ENCODE data around the gene AP3S2.
"Not testable (repeated sequence)": the region's sequence is repeated elsewhere in the genome, so short reads cannot be mapped to it uniquely, and the experiment has no call there.

Gene AP3S2

GRCh38 chr15:89863918-89864317 lies 29.9 kb downstream of the AP3S2 start:
- no peak for DNase-seq

- no peak for DNase-seq
Observed at GRCh38 chr15:89860891-89861290, 32.9 kb downstream of the AP3S2 start.

DNA sequence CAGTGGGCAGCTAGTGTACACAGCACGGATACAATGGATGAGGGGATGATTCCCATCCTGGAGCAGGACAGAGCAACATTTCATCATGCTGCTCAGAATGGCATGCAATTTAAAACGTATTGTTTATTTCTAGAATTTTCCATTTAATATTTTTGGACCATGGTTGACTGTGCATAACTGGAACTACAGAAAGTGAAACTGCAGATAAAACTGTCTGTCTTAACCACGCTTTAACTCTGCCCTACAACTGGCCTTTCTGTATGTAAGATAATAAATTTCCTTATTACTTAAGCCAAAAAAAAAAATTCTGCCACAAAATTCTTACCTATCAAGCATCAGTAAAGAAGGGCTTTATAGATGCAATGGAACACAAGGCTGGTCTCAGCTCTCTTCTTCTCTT lies 33.4 kb downstream of the AP3S2 start:
- no peak for DNase-seq

- DNase-seq = no peak
Observed at GRCh38 chr15:89858661-89859458, 34.9 kb downstream of the AP3S2 start.

- no peak for DNase-seq
Observed at GRCh38 chr15:89857673-89858072, 36.1 kb downstream of the AP3S2 start.

DNA sequence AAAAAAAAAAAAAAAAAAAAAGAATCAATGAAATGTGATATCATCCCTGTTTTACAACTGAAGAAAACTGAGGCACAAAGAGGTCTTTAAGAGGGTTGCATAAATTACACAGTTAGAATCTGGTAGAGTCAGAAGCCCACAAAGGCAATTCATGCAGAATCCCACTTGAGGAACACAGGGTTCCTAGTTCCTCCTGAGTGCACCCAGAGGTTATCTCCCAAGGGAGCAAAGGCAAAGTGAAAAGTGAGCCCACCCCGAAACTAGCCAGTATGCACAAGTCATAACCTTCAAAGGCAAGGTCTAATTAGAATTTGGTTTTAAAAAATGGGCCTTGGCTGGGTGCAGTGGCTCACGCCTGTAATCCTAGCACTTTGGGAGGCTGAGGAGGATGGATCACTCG lies 37.8 kb downstream of the AP3S2 start:
- DNase-seq = no peak

GRCh38 chr15:89854863-89855262 lies 38.9 kb downstream of the AP3S2 start:
- DNase-seq = not testable (repeated sequence)

DNA sequence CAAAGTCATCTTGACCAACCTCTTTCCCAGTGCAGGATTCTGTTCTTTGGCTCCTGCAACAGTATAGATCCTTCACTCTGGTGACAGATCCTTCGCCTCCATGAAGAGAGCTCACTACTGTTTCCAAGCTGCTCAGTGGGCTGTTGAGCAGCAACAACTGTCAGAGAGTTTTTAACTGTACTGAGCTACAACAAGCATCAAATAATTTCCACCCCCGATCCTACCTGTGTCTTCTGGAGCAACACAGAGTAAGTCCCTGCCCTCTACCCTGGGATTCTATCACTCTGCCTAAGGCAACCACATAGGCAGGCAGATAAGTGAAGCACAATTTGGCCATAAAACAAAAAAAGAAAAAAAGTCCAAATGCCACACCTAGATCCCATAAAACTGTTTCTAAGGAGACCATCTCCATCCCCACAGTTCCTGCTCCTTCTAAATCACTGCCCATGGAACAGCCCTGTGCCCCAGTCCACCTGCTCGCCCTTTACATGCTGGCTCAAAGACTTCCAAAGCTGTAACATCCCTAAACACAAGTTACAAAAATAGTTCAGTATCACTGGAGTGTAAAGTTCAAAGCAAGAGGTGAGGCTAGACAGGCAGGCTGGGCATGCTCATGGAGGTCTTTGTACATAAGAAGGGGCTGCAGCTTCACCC lies 41.3 kb downstream of the AP3S2 start:
- no peak for DNase-seq

- no peak for DNase-seq
Observed at GRCh38 chr15:89851673-89852341, 42.0 kb downstream of the AP3S2 start.

- no peak for DNase-seq
Observed at GRCh38 chr15:89848970-89849292, 44.9 kb downstream of the AP3S2 start.

DNA sequence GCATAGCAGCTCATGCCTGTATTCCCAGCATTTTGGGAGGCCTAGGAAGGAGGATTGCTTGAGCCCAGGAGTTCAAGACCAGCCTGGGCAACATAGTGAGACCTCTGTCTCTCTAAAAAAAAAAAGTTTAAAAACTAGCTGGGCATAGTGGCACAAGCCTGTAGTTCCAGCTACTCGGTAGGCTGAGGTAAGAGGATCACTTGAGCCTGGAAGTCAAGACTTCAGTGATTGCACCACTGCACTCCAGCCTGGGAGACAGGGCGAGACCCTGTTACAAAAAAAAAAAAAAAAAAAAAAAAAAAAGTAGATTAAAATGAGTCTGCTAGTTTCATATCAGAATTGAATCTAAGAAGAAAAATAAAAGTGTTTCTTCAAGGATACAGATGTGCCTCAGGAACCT lies 46.7 kb downstream of the AP3S2 start:
- DNase-seq = no peak

- DNase-seq = no peak
Observed at GRCh38 chr15:89845305-89845893, 48.4 kb downstream of the AP3S2 start.

DNA sequence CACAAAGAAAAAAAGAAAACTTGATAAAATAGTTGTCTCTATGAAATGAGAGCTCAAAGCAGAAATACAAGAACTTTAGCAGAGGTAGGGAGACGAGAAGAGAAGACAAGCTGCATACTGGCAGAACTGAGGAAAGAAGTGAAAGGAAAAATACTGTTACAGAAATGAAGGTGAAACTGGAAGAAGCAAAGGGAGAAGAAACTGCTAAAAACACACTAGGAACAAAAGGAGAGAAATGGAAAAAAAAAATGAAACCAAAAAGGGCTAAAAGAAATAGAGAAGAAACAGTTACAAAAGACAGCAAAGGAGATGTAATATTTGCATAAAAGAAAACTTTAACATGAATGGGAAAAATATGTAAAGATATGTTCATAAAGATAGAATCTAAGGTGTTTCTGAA lies 51.8 kb downstream of the AP3S2 start:
- DNase-seq = no peak

GRCh38 chr15:89841306-89841705 lies 52.5 kb downstream of the AP3S2 start:
- DNase-seq = no peak

DNA sequence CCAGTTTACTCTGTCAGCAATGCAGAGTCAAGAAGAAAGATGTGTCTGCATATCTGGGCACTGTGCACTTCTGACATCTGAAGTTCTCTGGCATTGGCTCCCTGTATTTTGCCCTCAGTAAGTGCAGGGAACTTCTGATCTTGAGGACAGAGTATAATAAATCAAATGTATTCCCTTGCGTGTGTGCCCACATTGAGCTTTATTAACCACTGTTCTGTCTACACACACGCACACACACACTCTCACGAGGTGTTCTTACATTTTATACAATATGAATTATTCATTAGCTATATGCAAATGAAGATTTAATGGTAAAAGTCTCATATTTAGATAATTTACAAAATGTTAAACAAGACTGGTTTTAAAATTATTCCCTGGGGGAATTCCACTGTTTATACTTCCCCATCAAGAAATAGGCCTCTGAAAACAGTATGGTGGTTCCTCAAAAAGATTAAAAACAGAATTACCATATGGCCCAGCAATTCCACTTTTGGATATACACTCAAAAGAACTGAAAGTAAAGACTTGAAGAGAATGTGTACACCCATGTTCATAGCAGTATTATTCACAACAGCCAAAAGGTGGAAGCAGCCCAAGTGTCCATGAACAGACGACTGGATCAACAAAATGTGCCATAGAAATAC lies 54.5 kb downstream of the AP3S2 start:
- no peak for DNase-seq

DNA sequence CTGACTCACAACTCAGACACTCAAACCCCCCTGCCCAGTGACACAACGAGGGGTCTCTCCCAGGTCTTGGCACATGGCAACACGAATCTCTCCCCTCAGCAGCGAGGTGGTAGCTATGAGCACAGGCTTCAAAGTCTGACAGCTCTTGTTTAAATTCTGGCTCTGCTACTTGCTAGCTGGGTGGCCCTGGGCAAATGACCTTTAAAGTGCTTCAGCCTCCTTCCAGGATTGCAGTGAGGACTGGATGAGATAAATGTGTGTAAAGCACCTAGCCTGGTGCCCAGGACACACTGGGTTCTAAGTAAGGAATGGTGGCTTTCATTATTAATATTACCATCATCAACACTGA lies 56.0 kb downstream of the AP3S2 start:
- DNase-seq = no peak

DNA sequence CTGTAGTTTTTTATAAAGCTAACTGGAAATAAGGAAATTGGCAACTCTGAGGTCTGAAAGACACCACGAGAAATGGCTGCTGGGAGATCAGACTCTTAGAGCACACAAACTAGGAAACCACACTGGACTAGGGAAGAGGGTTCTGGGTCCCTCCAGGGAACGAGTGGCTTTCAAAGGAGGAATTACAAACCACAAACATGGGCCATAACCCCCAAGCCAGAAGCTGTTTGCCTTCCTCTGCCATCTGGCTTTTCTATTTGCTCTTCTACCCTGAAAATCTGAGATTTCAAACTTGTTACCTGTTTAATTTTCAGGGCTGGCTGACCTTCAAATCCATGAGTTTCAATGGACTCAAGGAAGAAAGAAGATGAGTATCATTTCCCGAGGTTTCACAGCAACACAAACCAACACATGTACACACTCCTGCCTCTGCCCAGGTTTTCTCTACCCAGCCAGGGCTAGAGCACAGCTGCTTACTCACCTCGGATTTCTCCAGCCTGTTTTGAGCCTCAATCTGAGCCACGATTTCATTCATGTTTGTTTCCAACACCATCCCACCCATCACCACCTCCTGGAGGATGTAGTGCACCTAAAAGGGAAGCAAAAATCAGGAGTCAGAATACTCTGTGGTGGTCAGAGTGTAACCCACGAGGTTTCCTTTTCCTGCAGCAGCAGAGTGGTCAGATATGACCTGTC lies 56.5 kb downstream of the AP3S2 start:
- DNase-seq = no peak

DNA sequence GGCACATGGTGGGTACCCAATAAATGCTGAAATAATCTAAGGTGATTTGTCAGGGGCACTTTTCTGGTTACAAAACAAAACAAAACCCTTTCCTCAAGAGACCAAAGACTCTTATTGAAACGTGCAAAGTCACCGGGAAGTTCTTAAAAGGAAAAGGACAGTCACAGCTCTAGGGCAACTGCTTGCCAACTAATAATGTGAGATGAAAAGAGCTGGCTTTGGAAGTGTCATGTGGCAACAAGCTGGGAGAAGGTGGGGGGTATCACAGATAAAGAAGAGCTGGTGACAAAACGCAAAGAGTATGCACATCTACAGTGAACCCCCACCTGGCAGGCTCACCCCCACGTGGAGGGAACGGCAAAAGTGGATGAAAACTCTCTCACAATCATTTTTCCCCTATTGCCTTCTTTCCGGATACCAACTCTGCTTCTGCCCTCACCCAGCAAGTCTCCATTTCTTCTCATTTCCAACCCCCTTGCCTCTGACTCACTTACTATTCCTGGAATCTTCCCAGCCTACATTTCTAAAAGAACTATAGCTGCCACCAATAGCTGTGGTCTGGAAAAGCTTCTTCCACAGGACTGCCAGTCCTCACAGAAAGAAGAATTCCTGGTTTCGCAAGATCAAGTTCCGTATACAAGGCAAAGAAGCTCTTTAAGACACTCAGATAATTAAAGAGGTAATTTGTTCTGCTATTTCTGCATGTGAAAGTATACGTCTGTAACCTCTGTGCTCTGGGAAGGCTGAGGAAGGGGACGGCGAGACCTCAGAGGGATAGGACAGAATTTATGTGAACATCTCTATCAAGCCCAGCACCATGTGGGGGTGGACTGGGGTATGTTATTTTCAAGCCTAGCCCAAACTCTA lies 57.3 kb downstream of the AP3S2 start:
- DNase-seq = no peak

DNA sequence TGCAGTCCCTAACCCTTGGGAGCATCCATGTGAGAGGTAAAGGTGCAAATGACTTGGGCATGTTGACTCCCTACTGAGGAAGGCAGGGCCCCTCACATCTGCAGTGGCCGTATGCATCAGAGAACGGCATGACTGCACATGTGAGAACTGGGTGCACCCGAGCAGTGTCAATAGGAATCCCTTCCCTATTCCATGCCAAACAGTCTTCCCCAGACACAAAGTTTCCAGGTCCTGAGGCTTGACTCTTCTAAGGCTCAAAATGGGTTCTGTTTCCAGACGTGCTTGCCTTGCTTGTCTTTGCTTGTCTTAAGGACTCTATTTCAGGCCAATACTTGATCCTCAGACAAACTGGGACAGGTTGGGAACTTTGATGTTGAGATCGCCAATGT lies 58.6 kb downstream of the AP3S2 start:
- no peak for DNase-seq

DNA sequence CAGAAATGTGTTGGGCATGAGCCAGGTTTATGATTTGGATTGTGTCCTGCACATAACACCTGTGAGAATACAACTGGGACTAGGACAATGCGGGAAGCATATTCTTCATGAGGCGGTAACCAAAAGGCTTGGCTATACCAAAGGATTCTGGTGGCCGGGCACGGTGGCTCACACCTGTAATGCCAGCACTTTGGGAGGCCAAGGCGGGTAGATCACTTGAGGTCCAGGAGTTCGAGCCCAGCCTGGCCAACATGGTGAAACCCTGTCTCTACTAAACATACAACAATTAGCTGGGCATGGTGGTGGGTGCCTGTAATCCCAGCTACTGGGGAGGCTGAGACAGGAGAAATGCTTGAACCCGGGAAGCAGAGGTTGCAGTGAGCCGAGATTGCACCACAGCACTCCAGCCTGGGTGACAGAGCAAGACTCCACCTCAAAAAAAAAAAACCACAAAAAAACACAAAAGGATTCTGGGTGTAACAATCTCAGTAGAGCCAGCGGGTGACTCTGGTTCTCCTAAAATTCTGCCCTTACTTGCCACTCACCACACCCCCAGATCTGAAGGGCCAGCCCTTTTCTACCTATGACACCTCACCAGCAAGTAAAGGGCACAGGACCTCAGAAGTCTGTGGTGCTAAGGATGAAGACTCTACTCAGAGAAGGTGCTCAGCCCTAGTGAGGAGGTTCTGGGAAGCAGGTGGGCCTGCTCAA lies 59.2 kb downstream of the AP3S2 start:
- not testable (repeated sequence) for DNase-seq

DNA sequence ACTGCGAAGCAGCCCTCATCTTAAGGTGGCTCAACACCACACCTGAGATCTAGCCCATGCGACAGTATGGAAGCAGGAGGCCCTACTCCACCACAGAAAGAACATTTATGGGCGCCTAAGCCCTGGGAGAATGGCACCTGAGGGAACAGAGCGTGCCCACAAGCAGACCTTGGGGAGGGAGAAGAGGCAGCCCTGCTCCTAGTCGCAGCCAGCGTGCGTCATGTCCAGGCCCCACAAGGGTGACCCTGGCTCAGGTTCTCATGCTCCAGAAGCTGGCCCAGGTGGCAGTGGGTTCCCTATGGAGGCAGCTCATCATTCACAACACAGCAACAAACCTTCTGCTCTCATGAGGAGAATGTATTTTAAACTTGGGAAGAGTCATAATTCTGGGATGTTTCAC lies 59.8 kb downstream of the AP3S2 start:
- DNase-seq = no peak
